Measurements from ENCODE around the gene SLK.

DNA sequence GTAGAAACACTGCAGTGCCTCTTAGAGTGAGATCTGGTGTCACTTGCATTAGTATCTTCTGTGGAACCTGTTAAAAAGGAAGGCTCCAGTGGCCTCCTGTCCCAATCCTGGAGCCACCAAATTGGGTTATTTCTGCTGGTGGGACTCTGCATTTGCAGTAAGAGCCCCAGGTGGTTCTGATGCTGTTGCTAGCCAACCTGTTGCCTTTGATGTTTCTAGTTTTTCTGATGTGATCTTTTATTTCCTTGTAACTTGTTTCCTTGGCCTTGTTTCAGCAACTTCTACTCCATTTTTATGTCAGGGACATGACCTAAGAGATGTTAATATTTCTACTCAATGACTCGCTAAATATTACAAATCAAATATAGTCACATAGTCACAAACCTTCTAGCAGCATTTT, 36.5 kb upstream of the SLK start:
- TF ChIP-seq, protein P1, sequence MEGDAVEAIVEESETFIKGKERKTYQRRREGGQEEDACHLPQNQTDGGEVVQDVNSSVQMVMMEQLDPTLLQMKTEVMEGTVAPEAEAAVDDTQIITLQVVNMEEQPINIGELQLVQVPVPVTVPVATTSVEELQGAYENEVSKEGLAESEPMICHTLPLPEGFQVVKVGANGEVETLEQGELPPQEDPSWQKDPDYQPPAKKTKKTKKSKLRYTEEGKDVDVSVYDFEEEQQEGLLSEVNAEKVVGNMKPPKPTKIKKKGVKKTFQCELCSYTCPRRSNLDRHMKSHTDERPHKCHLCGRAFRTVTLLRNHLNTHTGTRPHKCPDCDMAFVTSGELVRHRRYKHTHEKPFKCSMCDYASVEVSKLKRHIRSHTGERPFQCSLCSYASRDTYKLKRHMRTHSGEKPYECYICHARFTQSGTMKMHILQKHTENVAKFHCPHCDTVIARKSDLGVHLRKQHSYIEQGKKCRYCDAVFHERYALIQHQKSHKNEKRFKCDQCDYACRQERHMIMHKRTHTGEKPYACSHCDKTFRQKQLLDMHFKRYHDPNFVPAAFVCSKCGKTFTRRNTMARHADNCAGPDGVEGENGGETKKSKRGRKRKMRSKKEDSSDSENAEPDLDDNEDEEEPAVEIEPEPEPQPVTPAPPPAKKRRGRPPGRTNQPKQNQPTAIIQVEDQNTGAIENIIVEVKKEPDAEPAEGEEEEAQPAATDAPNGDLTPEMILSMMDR (IDR thresholded peaks at IDR 0.05; ENCODE audit: insufficient read depth, low read length, poor library complexity, severe bottlenecking) = no peak
- TF ChIP-seq EZH2phosphoT487 (conservative IDR thresholded peaks at IDR 0.05; ENCODE audit: low read length) = no peak
